H54 (cell line): ENCODE results near the gene HDAC9.
A peak's percentile ranks its signal among the peaks of the same experiment; 100 is the strongest.

Experiments
- DNase-seq: peaks from one replicate; pipeline ENCODE4 v3.0.0; 2011; ENCODE audit warnings: low spot score, mixed read lengths; ENCODE audit not compliant: insufficient read length
- FAIRE-seq: peaks from 3 replicates; lab custom pipeline; 2011; peaks lifted over from hg19 to GRCh38; lab: Jason Lieb, UNC
- POLR2A ChIP-seq: IDR thresholded peaks from 2 replicates; pipeline ENCODE4 v1.6.1; 2011; ENCODE audit warnings: low read depth, mild to moderate bottlenecking, low read length

Gene HDAC9

GRCh38 chr7:18864967-18865366, 369.4 kb downstream of the HDAC9 start:
- DNase-seq (no peak), FAIRE-seq (no peak)
- no peak for TF ChIP-seq POLR2A

GRCh38 chr7:18866359-18867036, 370.9 kb downstream of the HDAC9 start:
- DNase-seq: peak; percentile 55
- peak; percentile 97 for FAIRE-seq
- TF ChIP-seq POLR2A: no peak

- FAIRE-seq (peak; percentile 65), DNase-seq (no peak)
- no peak for TF ChIP-seq POLR2A
These were observed 376.8 kb downstream of the HDAC9 start for GRCh38 chr7:18872344-18872743.

- FAIRE-seq: peak; percentile 93
- DNase-seq: peak; percentile 33
- no peak for TF ChIP-seq POLR2A
These were observed 378.3 kb downstream of the HDAC9 start for GRCh38 chr7:18873734-18874336.

GRCh38 chr7:18874880-18875279, 379.3 kb downstream of the HDAC9 start:
- no peak for TF ChIP-seq POLR2A
- no peak for DNase-seq
- peak; percentile 45 for FAIRE-seq

GRCh38 chr7:18877874-18878273, 382.3 kb downstream of the HDAC9 start:
- FAIRE-seq (peak; percentile 53), DNase-seq (no peak)
- TF ChIP-seq POLR2A: no peak

- no peak for DNase-seq
- FAIRE-seq: no peak
- no peak for TF ChIP-seq POLR2A
These were observed 391.3 kb downstream of the HDAC9 start for GRCh38 chr7:18886832-18887231.

GRCh38 chr7:18889436-18889835, 393.9 kb downstream of the HDAC9 start:
- TF ChIP-seq POLR2A: no peak
- no peak for DNase-seq
- FAIRE-seq: no peak

- FAIRE-seq (peak; percentile 97), DNase-seq (peak; percentile 30)
- TF ChIP-seq POLR2A: no peak
These were observed 394.6 kb downstream of the HDAC9 start for GRCh38 chr7:18890134-18890533.

- TF ChIP-seq POLR2A: no peak
- DNase-seq (no peak), FAIRE-seq (peak; percentile 72)
These were observed 395.5 kb downstream of the HDAC9 start for GRCh38 chr7:18890885-18891621.

- DNase-seq (no peak), FAIRE-seq (peak; percentile 70)
- TF ChIP-seq POLR2A: no peak
These were observed 397.6 kb downstream of the HDAC9 start for GRCh38 chr7:18893156-18893555.

GRCh38 chr7:18894155-18894554, 398.6 kb downstream of the HDAC9 start:
- TF ChIP-seq POLR2A: no peak
- DNase-seq (no peak), FAIRE-seq (peak; percentile 73)

- peak; percentile 97 for FAIRE-seq
- peak; percentile 13 for DNase-seq
- no peak for TF ChIP-seq POLR2A
These were observed 399.9 kb downstream of the HDAC9 start for GRCh38 chr7:18895456-18895855.

- DNase-seq (no peak), FAIRE-seq (peak; percentile 99)
- no peak for TF ChIP-seq POLR2A
These were observed 400.9 kb downstream of the HDAC9 start for GRCh38 chr7:18896343-18896975.
